ENCODE data around the gene DAGLA. TPM values are rescaled to one million over a fixed set of nuclear protein-coding genes. Genes with fewer than 3 reads are reported as not detected.

The DAGLA gene
- total RNA-seq, 1 experiment from 2014 or later, result 4.5 TPM

- H2AK5ac ChIP-seq (ENCODE audit: insufficient read length, low read length), result no peak overlapping the region
- H3K36me3 Mint-ChIP-seq (ENCODE audit: insufficient read depth in 1 of 3, low read depth in 3 of 3), result no peaks in the 10 kb centered on the region
- H3K56ac ChIP-seq (ENCODE audit: insufficient read length, low read depth, low read length), result no peak overlapping the region
- H3K4me1 ChIP-seq (ENCODE audit: insufficient read depth, low read length), result peaks cover 5% of the 10 kb centered on the region; the same call in 1 of the 2 replicates
- H3K23ac ChIP-seq (ENCODE audit: insufficient read length, low read depth, low read length), result no peak overlapping the region
- no peak overlapping the region for H3K4me2 ChIP-seq (ENCODE audit: insufficient read depth, insufficient read length, low read length)
- H3K23me2 ChIP-seq (ENCODE audit: insufficient read length, low read depth, low read length, poor library complexity, severe bottlenecking), result peaks cover 4% of the 10 kb centered on the region
- WGBS (ENCODE audit: extremely low coverage, insufficient read length, low lambda C conversion rate), result no CpG with 5 or more reads among the region's 5 CpGs
- H3T11ph ChIP-seq (ENCODE audit: low read length), result no peak overlapping the region
- H3K4ac ChIP-seq (ENCODE audit: low read depth, low read length), result no peak overlapping the region
- H3K4me3 Mint-ChIP-seq, result no peak overlapping the region
- no peak overlapping the region for H2BK12ac ChIP-seq (ENCODE audit: insufficient read length, low read depth, low read length)
- no peak overlapping the region for H2BK20ac ChIP-seq (ENCODE audit: low read depth, low read length, poor library complexity, severe bottlenecking)
- peaks cover 56 to 69% of the 10 kb centered on the region in 2 experiments for H3K4me1 Mint-ChIP-seq
- H3K27me3 ChIP-seq (ENCODE audit: insufficient read depth, low read length), result no peaks in the 10 kb centered on the region
- H3K79me2 ChIP-seq (ENCODE audit: insufficient read depth, low read length), result no peaks in the 10 kb centered on the region; the same call in 1 of the 2 replicates
- no peak overlapping the region for H3K9ac ChIP-seq (ENCODE audit: extremely low read depth, insufficient read length, low read length)
- H4K8ac ChIP-seq (replicated peaks; ENCODE audit: insufficient read length, low read depth, low read length), result no peak overlapping the region
- no peak for DNase-seq
- no peak overlapping the region for H4K5ac ChIP-seq (ENCODE audit: insufficient read length, low read depth, low read length)
- H2BK15ac ChIP-seq (ENCODE audit: low read depth, low read length), result no peak overlapping the region
- H4K91ac ChIP-seq (ENCODE audit: insufficient read length, low read depth, low read length), result no peak overlapping the region
- H3K18ac ChIP-seq (ENCODE audit: insufficient read length, low read depth, low read length), result no peak overlapping the region
- H3K27me3 Mint-ChIP-seq (ENCODE audit: low read depth), result no peaks in the 10 kb centered on the region
- H4K20me1 ChIP-seq (ENCODE audit: control insufficient read depth, insufficient read depth, insufficient read length), result no peaks in the 10 kb centered on the region
- TF ChIP-seq CTCF (conservative IDR thresholded peaks at IDR 0.05), result no peak
- H3K9me3 ChIP-seq (ENCODE audit: control insufficient read depth, low read depth, low read length), result no peaks in the 10 kb centered on the region
- no peak overlapping the region; a peak in 1 of 7 replicates for H3K27ac Mint-ChIP-seq
- H3K9me3 Mint-ChIP-seq, result no peaks in the 10 kb centered on the region
- H3K27ac ChIP-seq (ENCODE audit: insufficient read length, low read depth, low read length), result no peak overlapping the region
- H2BK120ac ChIP-seq (ENCODE audit: low read depth, low read length, poor library complexity, severe bottlenecking), result no peak overlapping the region
- no peak overlapping the region for H2BK5ac ChIP-seq (ENCODE audit: insufficient read length, low read length)
- H2AFZ ChIP-seq (ENCODE audit: low read length), result no peak overlapping the region
- H3K79me1 ChIP-seq (ENCODE audit: insufficient read depth, low read depth, low read length, poor library complexity, severe bottlenecking), result no peaks in the 10 kb centered on the region
- H3K14ac ChIP-seq (ENCODE audit: insufficient read depth, low read length), result no peak overlapping the region
These were observed 34.7 kb downstream of the DAGLA start for GRCh38 chr11:61714916-61715315.

Measured in H9 (cell line).